Kidney (tissue), 14 donors: ENCODE results near the gene EHHADH. TPM values are rescaled to one million over a fixed set of nuclear protein-coding genes. Genes with fewer than 3 reads are reported as not detected.

ENCODE experiments used
- DNase-seq, 5 donors: peaks; one replicate each; pipeline ENCODE4 v3.0.0-alpha.2; 2013 to 2020
- FAIRE-seq: peaks from 2 replicates; lab custom pipeline; 2012; peaks lifted over from hg19 to GRCh38; lab: Jason Lieb, UNC
- H3K27ac ChIP-seq, 2 donors: one replicate each; pipeline ENCODE4 v1.7.0; 2013; ENCODE audit warnings: low read depth in 2 of 2, low read length in 2 of 2, inconsistent platforms in 1 of 2
- H3K27me3 ChIP-seq: one replicate; pipeline ENCODE4 v1.7.1; 2013; ENCODE audit warnings: low read length, inconsistent platforms; ENCODE audit not compliant: control insufficient read depth, insufficient read depth
- H3K36me3 ChIP-seq, 3 donors: one replicate each; pipeline versions ENCODE4 v1.7.0 to v1.7.1; 2013; ENCODE audit warnings: low read length in 3 of 3, control low read depth in 1 of 3, inconsistent platforms in 1 of 3; ENCODE audit not compliant: insufficient read depth in 3 of 3, control insufficient read depth in 2 of 3
- H3K4me1 ChIP-seq, 3 donors: one replicate each; pipeline versions ENCODE4 v1.7.0 to v1.7.1; 2013; ENCODE audit warnings: low read length in 3 of 3, inconsistent platforms in 1 of 3, low read depth in 1 of 3; ENCODE audit not compliant: control insufficient read depth in 2 of 3, insufficient read depth in 2 of 3
- H3K4me3 ChIP-seq, 3 donors: one replicate each; pipeline versions ENCODE4 v1.7.0 to v1.8.1; 2013; ENCODE audit warnings: low read length in 3 of 3, control low read depth in 1 of 3, inconsistent platforms in 1 of 3
- H3K9ac ChIP-seq, 3 donors: one replicate each; pipeline versions ENCODE4 v1.7.0 to v1.7.1; 2013; ENCODE audit warnings: low read length in 3 of 3, control low read depth in 1 of 3, inconsistent platforms in 1 of 3
- H3K9me3 ChIP-seq, 3 donors: one replicate each; pipeline versions ENCODE4 v1.7.0 to v1.7.1; 2013; ENCODE audit warnings: low read length in 3 of 3, control low read depth in 1 of 3, inconsistent platforms in 1 of 3; ENCODE audit not compliant: control insufficient read depth in 2 of 3, insufficient read depth in 1 of 3
- intact Hi-C: fragments of 100-400 bp; cut with DNase I; formaldehyde crosslinking; loops from one replicate; pipeline ENCODE4 v1.11.1; 2022
- polyA plus RNA-seq: library from polyadenylated mRNA; stranded (reverse); fragments of 350-450 nt; fragmentation: Illumina TruSeq; extraction: RNeasy Lipid Tissue Mini Kit (QIAGEN cat#74804); gene quantifications from one replicate; pipeline ENCODE4 v1.2.3, GENCODE V29; 2014; ENCODE audit warnings: low read depth, low replicate concordance; ENCODE audit not compliant: insufficient read depth
- total RNA-seq: library from RNA; stranded (reverse); fragmentation: NEBNext Ultra II Directional; extraction: Animal tissue kit (Norgen Biotek cat#: 25700); gene quantifications from one replicate; pipeline ENCODE4 v1.2.1, GENCODE V29; 2021
- TF ChIP-seq, protein P1 (sequence below): IDR thresholded peaks from 3 replicates; pipeline ENCODE4 v1.5.1; 2012; ENCODE audit warnings: mild to moderate bottlenecking, moderate library complexity, borderline replicate concordance; ENCODE audit not compliant: insufficient read depth; ENCODE audit errors: extremely low read depth
- donor health status: control.
- donor health status: control.
- donor health status: control.
- donor health status: control.
- donor health status: control.
- donor health status: DM: yes; HTN: yes; CAD: no.
- donor health status: Normal renal cell carcinoma (clear cell type).

Gene EHHADH
- total and polyA plus RNA-seq, 2 donors from 2014 or later = 27.9 to 60.9 TPM

DNA sequence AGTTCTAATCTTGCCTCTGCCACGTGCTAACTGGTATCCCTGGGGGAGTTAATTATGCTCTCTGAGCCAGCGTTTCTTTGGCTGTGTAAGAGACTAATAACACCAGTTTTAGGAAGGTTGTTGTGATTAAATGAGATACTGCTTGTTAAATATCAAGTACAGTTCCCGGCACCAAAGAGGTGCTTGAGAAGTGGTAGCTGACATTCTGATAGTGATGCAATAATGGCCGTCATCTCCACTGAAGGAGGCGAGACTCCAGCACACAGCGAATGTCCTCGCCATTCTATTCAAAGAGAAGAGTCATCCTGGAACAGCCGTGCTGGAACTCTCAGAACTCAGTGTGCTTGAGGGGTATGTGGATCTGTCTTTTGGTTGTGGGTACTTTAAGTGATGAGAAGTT lies 91.2 kb downstream of the EHHADH start:
- DNase-seq (no peak), FAIRE-seq (no peak)
- no peaks in the 10 kb centered on the region for H3K9me3 ChIP-seq
- H3K9ac ChIP-seq = no peak overlapping the region
- no peaks in the 10 kb centered on the region for H3K36me3 ChIP-seq
- no peaks in the 10 kb centered on the region for H3K4me1 ChIP-seq
- TF ChIP-seq, protein P1, sequence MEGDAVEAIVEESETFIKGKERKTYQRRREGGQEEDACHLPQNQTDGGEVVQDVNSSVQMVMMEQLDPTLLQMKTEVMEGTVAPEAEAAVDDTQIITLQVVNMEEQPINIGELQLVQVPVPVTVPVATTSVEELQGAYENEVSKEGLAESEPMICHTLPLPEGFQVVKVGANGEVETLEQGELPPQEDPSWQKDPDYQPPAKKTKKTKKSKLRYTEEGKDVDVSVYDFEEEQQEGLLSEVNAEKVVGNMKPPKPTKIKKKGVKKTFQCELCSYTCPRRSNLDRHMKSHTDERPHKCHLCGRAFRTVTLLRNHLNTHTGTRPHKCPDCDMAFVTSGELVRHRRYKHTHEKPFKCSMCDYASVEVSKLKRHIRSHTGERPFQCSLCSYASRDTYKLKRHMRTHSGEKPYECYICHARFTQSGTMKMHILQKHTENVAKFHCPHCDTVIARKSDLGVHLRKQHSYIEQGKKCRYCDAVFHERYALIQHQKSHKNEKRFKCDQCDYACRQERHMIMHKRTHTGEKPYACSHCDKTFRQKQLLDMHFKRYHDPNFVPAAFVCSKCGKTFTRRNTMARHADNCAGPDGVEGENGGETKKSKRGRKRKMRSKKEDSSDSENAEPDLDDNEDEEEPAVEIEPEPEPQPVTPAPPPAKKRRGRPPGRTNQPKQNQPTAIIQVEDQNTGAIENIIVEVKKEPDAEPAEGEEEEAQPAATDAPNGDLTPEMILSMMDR = no peak
- H3K4me3 ChIP-seq = no peak overlapping the region
- H3K27me3 ChIP-seq = no peaks in the 10 kb centered on the region
- no peak overlapping the region for H3K27ac ChIP-seq
- intact Hi-C loops = no loop called here

DNA sequence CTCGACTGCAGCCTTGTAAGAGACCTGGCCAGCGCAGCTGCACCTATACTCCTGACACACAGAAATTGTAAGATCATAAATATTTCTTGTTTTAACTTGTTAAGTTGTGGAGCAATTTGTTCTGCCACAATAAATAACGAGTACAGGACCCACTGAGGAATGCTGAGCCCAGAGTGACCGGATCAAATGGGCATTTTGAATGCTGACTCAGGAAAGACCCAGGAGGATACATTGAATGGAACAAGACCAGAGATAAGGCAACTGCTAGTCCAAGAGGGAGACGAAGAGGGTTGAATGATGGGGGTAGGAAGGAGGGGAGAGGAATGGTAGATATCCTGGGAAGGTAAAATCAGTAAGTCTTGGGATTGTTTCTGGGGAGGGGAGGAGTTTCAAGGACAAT lies 92.1 kb downstream of the EHHADH start:
- Histone ChIP-seq H3K27me3 (no peaks in the 10 kb centered on the region), H3K4me1 (no peaks in the 10 kb centered on the region), H3K27ac (no peak overlapping the region), H3K9me3 (no peaks in the 10 kb centered on the region), H3K4me3 (no peak overlapping the region), H3K9ac (no peak overlapping the region), H3K36me3 (no peaks in the 10 kb centered on the region)
- TF ChIP-seq, protein P1 = no peak
- FAIRE-seq = no peak
- intact Hi-C loops = no loop called here
- DNase-seq = no peak

DNA sequence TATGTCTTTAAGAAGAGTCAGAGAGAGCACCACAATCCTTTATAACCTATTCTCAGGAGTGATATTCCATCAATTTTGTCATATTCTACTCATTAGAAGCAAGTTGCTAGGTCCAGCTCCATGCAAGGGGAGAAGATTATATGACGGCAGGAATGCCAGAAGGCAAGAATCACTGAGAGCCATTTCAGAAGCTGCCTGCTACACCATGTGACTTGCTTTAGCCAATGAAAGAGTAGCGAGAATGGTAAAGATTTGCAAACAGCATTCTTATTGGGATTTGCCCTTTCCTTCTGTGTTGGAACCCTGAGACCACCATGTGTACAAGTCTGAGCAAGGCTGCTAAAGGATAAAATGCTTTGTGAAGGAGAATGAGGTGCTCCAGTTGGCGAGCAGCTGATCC lies 96.5 kb downstream of the EHHADH start:
- H3K27ac ChIP-seq = no peak overlapping the region
- DNase-seq (no peak), FAIRE-seq (no peak)
- intact Hi-C loops = no loop called here
- H3K4me1 ChIP-seq = peaks cover 0 to 4% (median 0%) of the 10 kb centered on the region in 3 donors
- H3K9ac ChIP-seq = no peak overlapping the region
- H3K27me3 ChIP-seq = no peaks in the 10 kb centered on the region
- no peak overlapping the region for H3K4me3 ChIP-seq
- no peaks in the 10 kb centered on the region for H3K36me3 ChIP-seq
- H3K9me3 ChIP-seq = no peaks in the 10 kb centered on the region
- TF ChIP-seq, protein P1 = no peak

DNA sequence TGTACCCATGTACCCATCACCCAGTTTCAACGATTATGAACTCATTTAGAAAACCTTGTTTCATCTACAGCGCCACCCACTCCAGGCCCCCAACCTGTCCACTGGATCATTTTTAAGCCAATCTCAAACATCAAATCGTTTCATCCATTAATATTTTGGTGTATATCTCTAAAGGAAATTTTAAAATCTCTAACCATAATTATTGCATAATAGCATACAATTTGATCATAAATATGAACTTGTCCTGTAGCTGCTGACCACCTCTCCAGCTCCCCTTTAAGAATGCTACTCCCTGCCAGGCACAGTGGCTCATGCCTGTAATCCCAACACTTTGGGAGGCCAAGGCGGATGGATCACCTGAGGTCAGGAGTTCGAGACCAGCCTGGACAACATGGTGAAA lies 98.2 kb downstream of the EHHADH start:
- Histone ChIP-seq H3K4me3 (no peak overlapping the region), H3K27ac (no peak overlapping the region), H3K9me3 (no peaks in the 10 kb centered on the region), H3K36me3 (no peaks in the 10 kb centered on the region), H3K9ac (no peak overlapping the region), H3K4me1 (peaks cover 0 to 4% (median 0%) of the 10 kb centered on the region in 3 donors), H3K27me3 (no peaks in the 10 kb centered on the region)
- no peak for DNase-seq
- TF ChIP-seq, protein P1 = no peak
- FAIRE-seq = no peak
- intact Hi-C loops = no loop called here
